Stromal cell of bone marrow (primary cell): ENCODE measurements around the gene URGCP.
"Not testable (repeated sequence)": the region's sequence is repeated elsewhere in the genome, so short reads cannot be mapped to it uniquely, and the experiment has no call there.

Experiments
- DNase-seq: peaks from one replicate; pipeline ENCODE4 v3.0.0-alpha.2; 2012; ENCODE audit warnings: low read depth

The URGCP gene

GRCh38 chr7:43834463-43835251, 71.7 kb downstream of the URGCP start:
- DNase-seq: no peak

- DNase-seq: not testable (repeated sequence)
These were observed 75.5 kb downstream of the URGCP start for GRCh38 chr7:43830917-43831316.
